ENCODE measurements around the gene TRIM26. TPM values are rescaled to one million over a fixed set of nuclear protein-coding genes. Genes with fewer than 3 reads are reported as not detected.

TRIM26 gene
- total and polyA plus RNA-seq, 2 of the 13 experiments (the other 11 are each of a cell fraction or from before 2014, with no cell fraction given): 27.1 to 38.7 TPM

GRCh38 chr6:30163090-30163917 lies 49.9 kb downstream of the TRIM26 start, which contains the start of gene TRIM15 (continued):
- TF ChIP-seq TBX2 (CRISPR knock-in tag; IDR thresholded peaks at IDR 0.05; ENCODE audit: borderline replicate concordance) (peak; percentile 87; the same call in 1 of the 2 replicates), ZNF607 (CRISPR knock-in tag; IDR thresholded peaks at IDR 0.05; ENCODE audit: borderline replicate concordance) (peak; percentile 36; the same call in 1 of the 2 replicates), ATF1 (CRISPR knock-in tag; IDR thresholded peaks at IDR 0.05) (no peak), ZEB1 (IDR thresholded peaks at IDR 0.05; ENCODE audit: insufficient replicate concordance, low read depth) (peak; percentile 95), ZNF180 (CRISPR knock-in tag; IDR thresholded peaks at IDR 0.05; ENCODE audit: borderline replicate concordance, low read depth) (no peak), ZNF776 (CRISPR knock-in tag; IDR thresholded peaks at IDR 0.05) (0 out of 2 replicates have a peak, but pooled peaks have one; percentile 34), DMAP1 (CRISPR knock-in tag; IDR thresholded peaks at IDR 0.05) (peak; percentile 93), FOXK1 (CRISPR knock-in tag; IDR thresholded peaks at IDR 0.05; ENCODE audit: borderline replicate concordance, low read depth) (no peak), JARID2 (CRISPR knock-in tag; IDR thresholded peaks at IDR 0.05; ENCODE audit: insufficient replicate concordance) (no peak), SMARCC2 (IDR thresholded peaks at IDR 0.05) (no peak), ZNF746 (CRISPR knock-in tag; IDR thresholded peaks at IDR 0.05) (peak; percentile 93), ZFP41 (CRISPR knock-in tag; IDR thresholded peaks at IDR 0.05; ENCODE audit: borderline replicate concordance) (peak; percentile 87; the same call in 1 of the 2 replicates), ZBTB46 (CRISPR knock-in tag; IDR thresholded peaks at IDR 0.05; ENCODE audit: borderline replicate concordance) (peak; percentile 44; the same call in 1 of the 2 replicates), CEBPG (CRISPR knock-in tag; IDR thresholded peaks at IDR 0.05) (peak; percentile 87), TGIF2 (CRISPR knock-in tag; IDR thresholded peaks at IDR 0.05) (peak; percentile 93), ZNF34 (CRISPR knock-in tag; IDR thresholded peaks at IDR 0.05; ENCODE audit: borderline replicate concordance) (peak; percentile 26; the same call in 1 of the 2 replicates), SP2 (CRISPR knock-in tag; IDR thresholded peaks at IDR 0.05) (peak; percentile 59; the same call in 1 of the 2 replicates), DR1 (CRISPR knock-in tag; IDR thresholded peaks at IDR 0.05) (no peak; the same call in 1 of the 2 replicates), ZBTB44 (CRISPR knock-in tag; IDR thresholded peaks at IDR 0.05) (no peak), ZFP36L1 (CRISPR knock-in tag; IDR thresholded peaks at IDR 0.05) (peak; percentile 75; the same call in 1 of the 2 replicates), FOSL1 (CRISPR knock-in tag; IDR thresholded peaks at IDR 0.05; ENCODE audit: borderline replicate concordance) (no peak), ZNF720 (CRISPR knock-in tag; IDR thresholded peaks at IDR 0.05) (peak; percentile 13; the same call in 1 of the 2 replicates), ZNF615 (CRISPR knock-in tag; IDR thresholded peaks at IDR 0.05; ENCODE audit: borderline replicate concordance) (peak; percentile 93; the same call in 1 of the 2 replicates), ATAD3A (CRISPR knock-in tag; IDR thresholded peaks at IDR 0.05) (no peak), KAT8 (CRISPR knock-in tag; IDR thresholded peaks at IDR 0.05) (peak; percentile 87), ZKSCAN8 (CRISPR knock-in tag; IDR thresholded peaks at IDR 0.05; ENCODE audit: borderline replicate concordance) (peak; percentile 28; the same call in 1 of the 2 replicates), ARHGAP35 (CRISPR knock-in tag; IDR thresholded peaks at IDR 0.05; ENCODE audit: borderline replicate concordance) (no peak)
- TF ChIP-seq, protein P1, sequence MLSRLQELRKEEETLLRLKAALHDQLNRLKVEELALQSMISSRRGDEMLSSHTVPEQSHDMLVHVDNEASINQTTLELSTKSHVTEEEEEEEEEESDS (CRISPR knock-in tag; IDR thresholded peaks at IDR 0.05; ENCODE audit: borderline replicate concordance): no peak
